CD4-positive, alpha-beta T cell treated with Interleukin-15 for 4 hours (primary cell): ENCODE results near the gene ELANE.
"Not testable (repeated sequence)": the region's sequence is repeated elsewhere in the genome, so short reads cannot be mapped to it uniquely, and the experiment has no call there.

Experiments used
- DNase-seq: peaks from one replicate; pipeline ENCODE4 v3.0.0-alpha.2; 2020; ENCODE audit warnings: low spot score

Gene ELANE

DNA sequence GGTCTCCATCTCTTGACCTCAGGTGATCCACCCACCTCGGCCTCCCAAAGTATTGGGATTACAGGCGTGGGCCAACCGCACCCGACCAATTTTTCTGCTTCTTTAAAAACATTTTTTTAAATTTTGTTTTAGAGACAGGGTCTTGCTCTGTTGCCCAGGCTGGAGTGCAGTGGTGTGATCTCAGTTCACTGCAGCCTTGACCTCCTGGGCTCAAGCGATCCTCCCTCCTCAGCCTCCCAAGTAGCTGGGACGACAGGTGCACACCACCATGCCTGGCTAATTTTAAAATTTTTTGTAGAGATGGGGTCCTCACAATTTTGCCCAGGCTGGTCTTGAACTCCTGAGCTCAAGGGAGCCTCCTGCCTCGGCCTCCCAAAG, 9.3 kb upstream of the ELANE start:
- not testable (repeated sequence) for DNase-seq

DNA sequence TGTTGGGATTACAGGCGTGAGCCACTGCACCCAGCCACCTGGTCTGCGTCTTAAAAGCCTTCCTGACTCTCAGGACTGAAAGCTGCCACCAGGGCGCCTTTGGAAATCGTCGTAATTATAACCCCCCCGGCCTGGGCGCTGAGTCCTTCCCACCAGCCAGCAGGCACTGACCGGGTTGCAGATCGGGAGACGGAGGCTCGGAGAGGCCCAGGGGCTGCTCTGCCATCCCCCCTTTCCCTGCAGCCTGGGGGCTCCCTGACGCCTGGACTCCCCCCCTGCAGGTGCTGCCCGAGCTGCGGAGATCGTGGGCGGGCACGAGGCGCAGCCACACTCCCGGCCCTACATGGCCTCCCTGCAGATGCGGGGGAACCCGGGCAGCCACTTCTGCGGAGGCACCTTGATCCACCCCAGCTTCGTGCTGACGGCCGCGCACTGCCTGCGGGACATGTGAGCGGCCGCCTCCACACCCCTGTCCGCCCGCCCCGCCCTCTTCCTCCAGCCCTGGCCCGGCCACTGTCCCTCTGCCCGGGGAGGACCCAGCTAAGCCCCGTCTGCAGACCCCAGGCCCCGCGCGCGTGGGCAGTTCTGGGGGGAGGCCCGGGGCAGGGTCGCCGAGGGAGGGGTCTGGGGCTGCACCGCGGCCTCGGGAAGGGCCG, 8.8 kb upstream of the ELANE start:
- no peak for DNase-seq

GRCh38 chr19:843836-844545, 8.1 kb upstream of the ELANE start:
- no peak for DNase-seq

DNA sequence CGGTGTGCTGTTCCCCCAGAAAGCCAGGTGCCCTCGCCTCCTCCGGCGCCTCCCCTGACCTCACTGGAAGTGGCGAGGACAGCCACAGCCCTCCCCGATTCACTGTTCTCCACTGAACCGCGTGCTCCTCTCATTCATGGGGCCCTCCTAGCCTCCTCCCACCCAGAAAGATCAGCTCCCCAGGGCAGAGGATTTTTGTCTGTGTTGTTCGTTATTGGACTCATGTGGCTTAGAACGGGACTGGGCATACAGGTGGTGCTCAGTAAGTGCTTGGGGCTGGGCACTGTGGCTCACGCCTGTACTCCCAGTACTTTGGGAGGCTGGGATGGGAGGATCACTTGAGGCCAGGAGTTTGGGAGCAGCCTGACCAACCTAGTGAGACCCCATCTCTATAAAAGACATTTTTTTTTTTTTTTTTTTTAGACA, 7.5 kb upstream of the ELANE start:
- DNase-seq = no peak

DNA sequence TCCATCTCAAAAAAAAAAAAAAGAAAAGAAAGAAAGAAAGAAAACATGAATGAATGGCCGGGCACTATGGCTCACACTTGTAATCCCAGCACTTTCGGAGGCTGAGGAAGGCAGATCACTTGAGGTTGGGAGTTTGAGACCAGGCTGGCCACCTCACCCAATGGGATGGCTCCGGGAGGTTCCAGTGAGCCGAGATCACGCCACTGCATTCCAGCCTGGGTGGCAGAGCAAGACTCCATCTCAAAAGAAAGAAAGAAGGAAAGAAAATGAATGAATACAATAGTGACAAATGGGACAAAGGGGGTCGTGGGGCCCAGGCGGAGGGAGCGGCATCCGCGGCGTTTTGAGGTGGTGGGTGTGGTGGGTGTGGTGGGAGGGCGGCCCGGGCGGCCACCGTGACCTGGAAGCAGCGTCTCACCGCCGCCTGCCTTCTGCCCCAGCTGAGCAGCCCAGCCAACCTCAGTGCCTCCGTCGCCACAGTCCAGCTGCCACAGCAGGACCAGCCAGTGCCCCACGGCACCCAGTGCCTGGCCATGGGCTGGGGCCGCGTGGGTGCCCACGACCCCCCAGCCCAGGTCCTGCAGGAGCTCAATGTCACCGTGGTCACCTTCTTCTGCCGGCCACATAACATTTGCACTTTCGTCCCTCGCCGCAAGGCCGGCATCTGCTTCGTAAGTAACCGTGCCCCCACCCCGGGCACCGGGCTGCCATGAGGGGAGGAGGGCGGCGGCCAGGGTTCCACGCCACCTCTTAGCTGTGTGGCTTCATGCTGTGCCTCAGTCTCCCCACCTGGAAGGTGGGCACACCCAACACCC, 6.2 kb upstream of the ELANE start:
- no peak for DNase-seq

DNA sequence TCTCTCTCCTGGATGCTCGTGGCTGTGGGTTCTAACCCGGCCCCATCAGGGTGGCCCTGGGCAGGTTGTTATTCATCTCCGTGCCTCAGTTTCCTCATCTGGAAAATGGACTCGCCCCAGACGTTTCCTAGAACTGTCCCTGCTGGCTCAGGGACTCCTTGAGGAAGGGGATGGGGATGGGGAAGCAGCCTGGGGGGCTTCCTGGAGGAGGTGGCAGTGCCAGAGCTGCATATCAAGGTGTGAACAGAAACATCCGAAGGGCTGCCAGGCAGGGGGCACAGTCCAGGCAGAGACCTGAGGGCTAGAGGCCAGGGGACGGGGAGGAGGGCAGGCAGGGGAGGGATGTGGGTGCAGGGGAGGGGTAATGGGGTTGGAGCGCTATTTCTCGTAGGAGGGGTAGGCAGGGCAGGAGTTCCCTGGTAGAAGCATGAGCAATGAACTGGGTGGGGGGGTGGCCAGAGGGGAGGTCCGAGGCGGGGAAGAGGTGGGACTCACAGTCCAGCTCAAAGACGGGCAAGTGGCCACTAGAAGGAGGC, 3.6 kb upstream of the ELANE start:
- DNase-seq = no peak

- DNase-seq = not testable (repeated sequence)
These were observed 2.9 kb upstream of the ELANE start for GRCh38 chr19:849195-849594.

DNA sequence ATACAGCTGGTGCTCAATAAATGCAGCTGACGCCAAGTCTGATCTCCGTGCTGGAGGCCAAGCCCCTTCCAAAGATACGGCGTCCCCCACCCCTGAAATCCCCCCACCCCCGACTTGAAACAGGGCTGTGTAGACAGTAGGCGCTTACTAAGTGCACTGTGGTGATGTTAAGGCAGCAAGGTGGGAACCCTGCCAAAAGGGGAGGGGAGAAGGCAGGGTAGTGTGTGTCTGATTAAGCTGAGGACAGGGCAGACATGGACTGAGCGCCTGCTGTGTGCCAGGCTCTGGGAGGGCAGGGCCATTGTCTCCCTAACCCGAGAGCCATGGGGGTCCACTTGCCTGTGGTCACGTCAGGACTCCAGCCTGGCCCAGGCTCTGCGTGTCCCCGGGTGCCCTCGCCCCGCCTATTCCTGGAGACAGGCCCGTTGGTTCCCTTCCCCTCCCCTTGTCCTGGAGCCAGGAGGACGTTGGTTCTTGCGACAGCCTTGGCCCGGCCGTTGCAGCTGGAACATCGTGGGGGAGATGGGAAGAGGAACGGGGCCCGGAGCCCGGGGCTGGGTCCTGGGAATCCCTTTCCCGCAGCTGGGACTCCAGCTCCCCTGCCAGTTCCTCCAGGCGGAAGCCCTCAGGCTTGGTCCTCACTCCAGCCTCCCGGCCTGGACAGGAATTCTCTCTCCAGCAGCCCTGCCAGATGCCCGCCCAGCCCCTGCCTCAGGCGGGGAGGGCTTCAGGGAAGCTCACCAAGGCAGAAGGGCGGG, 1.7 kb upstream of the ELANE start:
- no peak for DNase-seq

DNA sequence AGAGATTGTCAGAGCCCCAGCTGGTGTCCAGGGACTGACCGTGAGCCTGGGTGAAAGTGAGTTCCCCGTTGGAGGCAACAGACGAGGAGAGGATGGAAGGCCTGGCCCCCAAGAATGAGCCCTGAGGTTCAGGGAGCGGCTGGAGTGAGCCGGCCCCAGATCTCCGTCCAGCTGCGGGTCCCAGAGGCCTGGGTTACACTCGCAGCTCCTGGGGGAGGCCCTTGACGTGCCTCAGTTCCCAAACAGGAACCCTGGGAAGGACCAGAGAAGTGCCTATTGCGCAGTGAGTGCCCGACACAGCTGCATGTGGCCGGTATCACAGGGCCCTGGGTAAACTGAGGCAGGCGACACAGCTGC, 1.1 kb upstream of the ELANE start:
- no peak for DNase-seq

- DNase-seq = no peak
These were observed 997 bp downstream of the ELANE start for GRCh38 chr19:853014-853585.

DNA sequence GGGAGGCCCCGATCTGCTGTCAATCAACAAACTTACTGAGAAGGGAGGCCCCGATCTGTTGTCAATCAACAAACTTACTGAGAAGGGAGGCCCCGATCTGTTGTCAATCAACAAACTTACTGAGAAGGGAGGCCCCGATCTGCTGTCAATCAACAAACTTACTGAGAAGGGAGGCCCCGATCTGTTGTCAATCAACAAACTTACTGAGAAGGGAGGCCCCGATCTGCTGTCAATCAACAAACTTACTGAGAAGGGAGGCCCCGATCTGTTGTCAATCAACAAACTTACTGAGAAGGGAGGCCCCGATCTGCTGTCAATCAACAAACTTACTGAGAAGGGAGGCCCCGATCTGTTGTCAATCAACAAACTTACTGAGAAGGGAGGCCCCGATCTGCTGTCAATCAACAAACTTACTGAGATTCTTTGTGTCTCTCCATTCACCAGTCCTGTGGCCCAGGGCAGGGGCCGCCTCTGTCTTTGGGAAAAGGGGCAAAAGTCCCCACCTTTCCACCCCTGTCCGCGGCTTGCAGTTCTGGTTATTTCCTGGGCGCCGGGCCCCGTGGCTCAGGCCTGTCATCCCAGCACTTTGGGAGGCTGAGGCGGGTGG, 1.6 kb downstream of the ELANE start:
- not testable (repeated sequence) for DNase-seq

DNA sequence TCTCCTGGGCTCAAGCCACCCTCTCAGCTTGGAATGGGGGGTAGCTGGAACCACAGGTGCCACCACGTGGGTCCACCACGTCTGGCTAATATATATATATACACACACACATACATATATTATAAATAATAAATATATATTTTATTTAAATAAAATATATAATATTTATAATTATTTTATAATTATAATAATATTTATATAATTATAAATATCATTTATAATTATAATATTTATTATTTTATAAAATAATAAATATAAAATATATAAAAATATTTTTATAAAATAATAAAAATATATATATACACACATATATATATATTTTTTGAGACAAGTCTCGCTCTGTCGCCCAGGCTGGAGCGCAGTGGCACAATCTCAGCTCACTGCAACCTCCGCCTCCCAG, 2.4 kb downstream of the ELANE start:
- DNase-seq = no peak

- DNase-seq = no peak
These were observed 3.0 kb downstream of the ELANE start for GRCh38 chr19:855142-855541.

GRCh38 chr19:855566-856120, 3.5 kb downstream of the ELANE start:
- no peak for DNase-seq

DNA sequence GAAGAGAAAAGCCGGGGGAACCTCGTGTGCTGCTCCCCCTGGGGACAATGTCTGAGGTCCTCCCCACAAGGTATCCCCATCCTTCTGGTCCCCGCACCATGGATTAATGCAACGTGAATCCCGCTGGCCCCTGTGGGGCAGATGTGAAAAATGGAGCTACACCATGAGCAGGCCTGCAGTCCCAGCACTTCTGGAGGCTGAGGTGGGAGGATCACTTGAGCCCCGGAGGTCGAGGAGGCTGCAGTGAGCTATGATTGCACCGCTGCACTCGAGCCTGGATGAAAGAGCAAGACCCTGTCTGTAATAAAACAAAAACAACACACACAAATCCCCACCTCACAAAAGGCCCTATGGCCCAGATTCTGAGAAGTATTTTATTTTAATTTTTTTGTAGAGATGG, 6.2 kb downstream of the ELANE start:
- DNase-seq = no peak

DNA sequence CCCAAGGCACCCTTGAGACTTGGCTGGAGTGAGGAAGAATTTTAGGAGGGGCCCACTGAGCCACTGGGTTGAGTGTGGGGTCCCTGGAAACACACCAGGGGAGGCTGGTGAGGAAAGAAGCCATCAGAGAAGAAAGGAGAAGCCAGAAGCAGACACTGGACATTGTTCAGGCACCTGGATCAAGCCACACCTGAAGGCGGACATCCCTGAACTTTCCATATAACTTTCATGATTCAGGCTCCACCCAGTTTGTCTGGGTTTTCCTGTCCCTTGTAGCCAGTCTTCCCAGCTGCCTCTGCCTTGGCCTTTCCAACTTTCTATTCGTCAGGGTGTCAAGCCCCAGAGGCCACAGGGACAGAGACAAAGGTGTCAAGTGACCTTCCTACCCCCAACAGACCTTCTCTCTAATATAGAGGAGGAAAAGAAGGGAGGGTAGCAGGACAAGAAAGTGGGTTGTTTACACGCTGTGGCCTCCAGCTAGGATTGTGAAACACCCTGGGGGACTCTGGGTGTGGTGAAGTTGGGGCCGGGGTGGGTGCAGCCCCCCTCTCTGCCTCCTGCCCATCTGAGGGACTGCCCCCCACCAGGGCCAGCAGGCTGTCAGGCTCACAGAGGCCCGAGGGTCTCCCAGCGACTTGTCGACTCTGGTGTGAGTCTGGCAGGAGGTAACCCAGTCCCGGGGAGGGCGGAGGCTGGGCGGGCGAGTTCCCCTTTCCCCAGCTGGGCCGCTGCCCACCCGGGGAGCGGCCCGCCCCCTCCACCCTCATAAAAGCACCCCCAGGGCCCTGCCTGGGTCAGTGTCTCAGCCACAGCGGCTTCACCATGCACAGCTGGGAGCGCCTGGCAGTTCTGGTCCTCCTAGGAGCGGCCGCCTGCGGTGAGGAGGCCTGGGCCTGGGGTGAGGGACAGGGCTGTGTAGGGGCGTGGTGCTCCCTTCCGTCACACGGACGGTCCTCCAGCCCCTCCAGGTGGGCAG, 7.1 kb downstream of the ELANE start, which contains the start of gene CFD:
TSS of gene CFD (plus strand) at position 797 of the 976 bp plus-strand sequence. CDS start at position 823, 26 bp downstream.
- DNase-seq = no peak

DNA sequence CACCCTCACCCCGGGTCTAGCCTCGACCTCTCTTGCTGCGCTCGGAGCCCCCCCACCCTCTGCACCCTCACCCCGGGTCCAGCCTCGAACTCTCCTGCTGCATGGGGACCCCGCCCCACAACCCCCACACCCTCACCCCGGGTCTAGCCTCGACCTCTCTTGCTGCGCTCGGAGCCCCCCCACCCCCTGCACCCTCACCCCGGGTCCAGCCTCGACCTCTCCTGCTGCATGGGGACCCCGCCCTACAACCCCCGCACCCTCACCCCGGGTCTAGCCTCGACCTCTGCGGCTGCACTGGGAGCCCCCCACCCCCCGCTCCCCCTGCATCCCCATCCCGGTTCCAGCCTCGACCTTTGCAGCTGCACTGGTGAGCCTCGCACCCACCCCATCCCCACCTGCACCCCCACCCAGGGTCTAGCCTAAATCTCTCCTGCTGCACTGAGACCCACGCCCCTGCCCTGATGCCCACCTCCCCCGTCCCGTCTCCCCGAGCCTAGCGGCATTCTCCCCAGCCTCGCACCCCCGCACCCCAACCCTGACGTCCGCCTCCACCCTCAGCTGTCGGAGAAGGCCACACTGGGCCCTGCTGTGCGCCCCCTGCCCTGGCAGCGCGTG, 9.1 kb downstream of the ELANE start:
- no peak for DNase-seq

DNA sequence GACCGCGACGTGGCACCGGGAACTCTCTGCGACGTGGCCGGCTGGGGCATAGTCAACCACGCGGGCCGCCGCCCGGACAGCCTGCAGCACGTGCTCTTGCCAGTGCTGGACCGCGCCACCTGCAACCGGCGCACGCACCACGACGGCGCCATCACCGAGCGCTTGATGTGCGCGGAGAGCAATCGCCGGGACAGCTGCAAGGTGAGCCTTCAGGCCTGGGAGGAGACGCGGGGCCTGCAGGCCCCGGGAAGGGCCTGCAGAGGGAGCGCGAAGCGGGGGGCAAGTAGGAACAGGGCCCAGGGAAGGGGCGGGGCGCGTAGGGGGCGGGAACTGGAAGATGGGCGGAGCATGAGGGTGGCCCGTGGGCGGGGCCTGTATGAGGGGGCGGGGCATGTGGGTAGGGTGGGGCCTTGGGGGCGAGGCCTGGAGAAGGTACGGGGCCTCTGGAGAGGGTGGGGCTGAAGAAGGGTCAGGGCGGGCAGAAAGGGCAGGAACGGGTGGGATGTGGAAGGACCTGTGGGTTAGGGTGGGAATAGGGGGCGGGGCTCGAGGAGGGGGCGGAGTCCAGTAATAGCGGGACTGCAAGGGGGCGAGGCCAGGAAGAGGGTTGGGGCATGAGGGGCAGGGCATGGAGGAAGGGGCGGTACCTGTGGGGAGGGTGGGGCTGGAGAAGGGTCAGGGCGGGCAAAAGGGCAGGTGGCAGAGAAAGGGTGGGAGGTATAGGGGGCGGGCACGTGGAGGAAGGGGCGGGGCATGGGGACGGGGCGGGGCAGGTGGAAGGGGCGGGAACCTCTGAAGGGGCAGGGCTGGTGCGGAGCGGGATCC, 9.9 kb downstream of the ELANE start:
- peak; percentile 40 for DNase-seq
